Left forelimb (tissue), 1 donor: ENCODE results near the gene ATP6V1E1.
A peak's percentile ranks its signal among the peaks of the same experiment; 100 is the strongest.
"Not testable (repeated sequence)": the region's sequence is repeated elsewhere in the genome, so short reads cannot be mapped to it uniquely, and the experiment has no call there.

ENCODE experiments used
- DNase-seq: peaks from one replicate; pipeline ENCODE4 v3.0.0-alpha.2; 2018; ENCODE audit warnings: low spot score

Gene ATP6V1E1

GRCh38 chr22:17628406-17629172 lies at the start of gene ATP6V1E1:
Gene ATP6V1E1 (minus strand): TSS chr22:17628749. CDS start chr22:17628635, 114 bp downstream.
- peak; percentile 98 for DNase-seq

GRCh38 chr22:17675584-17675983 lies 47.0 kb upstream of the ATP6V1E1 start:
- no peak for DNase-seq

DNA sequence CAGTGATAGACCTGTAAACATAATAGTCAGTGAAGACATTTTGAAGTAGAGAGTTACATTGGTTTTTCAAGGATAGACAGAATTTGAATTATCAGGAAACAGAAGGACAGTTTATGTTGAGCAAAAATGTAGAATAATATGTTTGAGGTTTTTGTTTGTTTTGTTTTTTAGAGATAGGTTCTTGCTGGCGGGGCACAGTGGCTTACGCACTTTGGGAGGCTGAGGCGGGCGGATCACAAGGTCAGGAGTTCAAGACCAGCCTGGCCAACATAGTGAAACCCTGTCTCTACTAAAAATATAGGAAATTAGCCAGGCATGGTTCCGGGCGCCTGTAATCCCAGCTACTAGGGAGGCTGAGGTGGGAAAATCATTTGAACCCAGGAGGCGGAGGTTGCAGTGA lies 45.6 kb upstream of the ATP6V1E1 start:
- no peak for DNase-seq

DNA sequence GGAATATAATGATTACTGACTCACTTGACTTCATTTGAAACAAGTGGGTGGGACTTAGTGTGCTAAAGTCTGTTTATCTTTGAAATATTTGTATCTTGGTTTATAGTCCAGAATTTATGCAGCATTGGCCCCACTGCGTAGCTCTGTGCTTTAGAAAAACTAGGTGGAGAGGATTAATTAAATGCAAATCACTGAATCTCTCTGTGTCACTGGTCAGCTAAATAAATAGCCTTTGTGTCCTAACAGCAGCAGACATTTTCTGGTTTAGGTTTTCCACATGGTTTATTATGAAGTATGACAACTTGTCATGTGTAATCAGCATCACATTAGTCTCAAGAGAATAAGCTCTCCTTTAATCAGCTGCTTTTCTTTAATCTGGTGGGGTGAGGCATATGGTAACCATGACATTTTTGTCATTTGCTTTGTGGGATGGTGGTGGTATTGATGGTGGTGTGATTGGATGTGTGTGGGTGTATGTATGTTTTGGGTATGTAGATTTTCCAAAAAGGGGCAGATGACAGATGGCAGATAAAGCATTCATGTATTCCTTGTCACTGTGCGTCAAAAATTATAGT lies 44.0 kb upstream of the ATP6V1E1 start:
- DNase-seq = no peak

DNA sequence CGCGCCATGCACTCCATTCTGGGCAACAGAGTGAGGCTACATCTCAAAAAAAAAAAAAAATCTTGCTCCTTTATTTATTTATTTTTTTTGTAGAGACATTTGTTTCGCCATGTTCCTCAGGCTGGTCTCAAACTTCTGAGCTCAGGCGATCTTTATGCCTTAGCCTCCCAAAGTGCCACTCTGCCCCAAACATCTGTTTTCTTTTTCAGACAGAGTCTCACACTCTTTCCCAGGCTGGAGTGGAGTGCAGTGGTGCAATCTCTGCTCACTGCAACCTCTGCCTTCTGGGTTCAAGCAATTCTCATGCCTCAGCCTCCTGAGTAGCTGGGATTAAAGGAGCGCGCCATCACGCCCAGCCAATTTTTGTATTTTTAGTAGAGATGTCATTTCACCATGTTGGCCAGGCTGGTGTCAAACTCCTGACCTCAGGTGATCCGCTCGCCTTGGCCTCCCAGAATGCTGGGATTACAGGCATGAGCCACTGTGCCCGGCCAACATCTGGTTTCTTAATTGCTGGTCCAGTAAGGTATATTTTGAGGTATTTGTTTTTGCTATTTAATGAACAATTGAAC lies 43.1 kb upstream of the ATP6V1E1 start:
- DNase-seq = not testable (repeated sequence)

GRCh38 chr22:17665854-17666253 lies 37.3 kb upstream of the ATP6V1E1 start:
- DNase-seq = no peak

DNA sequence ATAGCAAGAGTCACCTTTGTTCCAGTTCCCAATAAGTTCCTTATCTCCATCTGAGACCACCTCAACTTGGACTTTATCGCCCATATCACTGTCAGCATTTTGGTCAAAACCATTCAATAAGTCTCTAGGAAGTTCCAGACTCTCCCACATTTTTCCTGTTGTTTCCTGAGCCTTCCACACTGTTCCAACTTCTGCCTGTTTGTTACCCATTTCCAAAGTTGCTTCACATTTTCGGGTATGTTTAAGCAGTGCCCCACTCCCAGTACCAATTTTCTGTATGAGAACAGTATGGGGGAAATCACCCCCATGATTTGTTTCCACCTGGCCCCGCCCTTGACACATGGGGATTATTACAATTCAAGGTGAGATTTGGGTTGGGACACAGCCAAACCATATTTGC lies 36.7 kb upstream of the ATP6V1E1 start:
- DNase-seq = no peak

GRCh38 chr22:17664414-17665055 lies 36.0 kb upstream of the ATP6V1E1 start:
- no peak for DNase-seq

- DNase-seq = no peak
Observed at GRCh38 chr22:17656870-17657395, 28.4 kb upstream of the ATP6V1E1 start.

DNA sequence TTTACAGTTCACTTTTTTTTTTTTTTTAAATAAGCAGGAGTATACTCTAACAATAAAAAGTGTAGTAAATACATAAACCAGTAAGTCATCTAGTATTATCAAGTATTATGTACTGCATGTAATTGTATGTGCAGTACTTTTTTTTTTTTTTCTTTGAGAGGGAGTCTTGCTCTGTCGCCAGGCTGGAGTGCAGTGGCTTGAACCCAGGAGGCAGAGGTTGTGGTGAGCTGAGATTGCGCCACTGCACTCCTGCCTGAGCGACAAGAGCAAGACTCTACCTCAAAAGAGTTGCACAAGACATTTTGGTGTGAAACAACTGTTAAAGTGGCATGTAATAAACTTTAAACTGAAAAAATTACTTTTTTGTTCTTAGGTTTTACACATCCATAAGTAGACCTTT lies 26.7 kb upstream of the ATP6V1E1 start:
- DNase-seq = no peak

- no peak for DNase-seq
Observed at GRCh38 chr22:17648569-17648968, 20.0 kb upstream of the ATP6V1E1 start.

DNA sequence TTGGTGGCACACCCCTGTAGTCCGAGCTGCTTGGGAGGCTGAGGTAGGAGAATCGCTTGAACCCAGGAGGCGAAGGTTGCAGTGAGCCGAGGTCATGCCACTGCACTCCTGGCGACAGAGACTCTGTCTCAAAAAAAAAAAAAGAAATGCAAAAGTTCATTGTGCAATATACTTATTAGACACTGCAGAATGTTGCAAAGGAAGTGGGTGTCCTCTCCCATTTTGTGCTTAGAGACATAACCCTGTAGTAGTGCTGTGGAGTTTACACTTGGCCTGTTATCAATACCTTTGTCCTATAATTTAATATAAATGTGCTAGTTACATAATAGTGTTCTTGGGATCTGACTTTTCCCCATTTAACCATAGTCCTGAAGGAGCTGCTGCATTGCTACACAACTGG lies 19.4 kb upstream of the ATP6V1E1 start:
- DNase-seq = no peak

GRCh38 chr22:17647452-17647851 lies 18.9 kb upstream of the ATP6V1E1 start:
- DNase-seq = no peak

- DNase-seq = not testable (repeated sequence)
Observed at GRCh38 chr22:17642357-17642756, 13.8 kb upstream of the ATP6V1E1 start.

DNA sequence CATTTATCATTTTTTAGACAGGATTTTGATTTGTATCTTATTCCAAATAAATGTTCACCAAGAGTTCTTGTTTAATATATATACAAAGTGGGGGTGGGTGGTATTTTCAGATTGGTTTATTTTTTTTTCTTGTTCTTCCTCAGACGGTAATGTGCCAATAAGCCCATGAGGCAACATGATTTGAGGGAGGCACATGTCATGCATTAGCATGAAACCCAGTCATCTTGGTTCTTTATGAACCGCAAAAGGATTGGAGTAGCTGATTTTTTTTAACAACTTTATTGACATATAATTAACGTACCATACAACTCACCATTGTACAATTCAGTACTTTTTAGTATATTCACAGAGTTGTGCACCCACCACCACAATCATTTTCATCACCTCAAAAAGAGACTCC lies 12.7 kb upstream of the ATP6V1E1 start:
- DNase-seq = no peak

DNA sequence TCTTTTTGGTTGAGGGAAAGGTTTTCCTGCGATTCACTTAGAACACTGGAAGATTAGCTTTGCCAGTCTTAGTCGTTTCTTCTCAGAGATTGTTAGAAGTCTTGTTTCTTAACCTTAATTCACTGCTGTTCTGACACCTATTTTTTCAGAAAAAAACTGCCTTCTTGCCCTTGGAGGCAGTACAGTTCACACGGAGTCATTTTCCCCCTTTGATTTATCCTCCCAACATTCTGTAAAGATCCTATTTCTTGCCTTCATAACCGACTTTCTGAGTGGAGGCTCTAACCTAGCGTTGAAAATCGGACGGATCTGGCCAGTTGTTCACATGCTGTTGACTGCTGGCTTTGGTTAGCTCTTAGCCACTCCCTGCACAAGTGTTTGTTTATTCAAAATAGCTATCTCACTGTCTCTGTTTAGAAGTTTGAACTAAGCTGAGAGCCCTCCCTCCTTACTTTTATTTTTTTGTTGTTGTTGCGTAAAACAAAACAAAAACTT lies 10.7 kb upstream of the ATP6V1E1 start:
- no peak for DNase-seq

DNA sequence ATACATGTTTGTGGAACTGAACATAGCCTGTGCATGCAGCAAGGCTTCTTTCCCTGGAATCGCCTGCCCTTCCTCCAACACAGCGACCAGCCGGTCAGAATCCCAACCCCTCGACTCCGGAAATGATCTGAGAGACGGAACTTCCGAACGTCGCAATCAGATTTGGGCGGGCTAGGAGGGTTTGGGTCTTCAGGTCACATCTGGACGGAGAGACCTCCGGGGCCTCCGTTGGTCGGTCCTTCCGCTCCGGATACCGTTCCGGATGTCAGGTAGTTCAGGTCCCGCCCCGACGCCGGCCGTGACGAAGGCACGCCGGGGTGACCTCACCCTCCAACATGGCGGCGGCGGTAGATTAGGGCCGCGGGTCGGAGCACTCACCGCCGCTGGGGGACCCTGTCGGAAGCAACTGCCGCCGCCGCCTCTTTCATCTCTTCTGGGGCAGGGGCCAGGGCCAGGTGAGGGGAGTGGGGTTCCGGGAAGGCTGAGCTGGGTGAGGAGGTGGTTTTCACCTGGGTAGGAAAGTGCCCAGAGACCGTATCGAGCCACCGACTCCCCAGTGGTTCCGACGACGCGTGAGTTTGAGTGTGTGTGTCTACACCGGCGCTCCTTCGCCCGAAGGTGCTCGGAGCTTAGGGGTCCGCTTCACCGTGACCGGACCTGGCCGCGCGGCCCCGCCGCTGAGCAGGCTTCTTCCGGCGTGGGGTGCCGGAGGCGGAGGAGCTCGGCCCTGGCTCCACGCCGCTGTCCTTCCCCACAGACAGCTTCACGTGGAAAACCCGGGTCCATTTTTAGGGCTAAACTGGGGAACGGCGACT lies 10.1 kb upstream of the ATP6V1E1 start, which contains the start of gene BCL2L13:
Gene BCL2L13 (plus strand): TSS at position 326 of the 815 bp plus-strand sequence. CDS start 16,955 bp downstream, outside the sequence.
- DNase-seq = peak; percentile 94

GRCh38 chr22:17638182-17638431 lies 9.6 kb upstream of the ATP6V1E1 start:
- DNase-seq = no peak

GRCh38 chr22:17637490-17638181 lies 9.1 kb upstream of the ATP6V1E1 start:
- no peak for DNase-seq

DNA sequence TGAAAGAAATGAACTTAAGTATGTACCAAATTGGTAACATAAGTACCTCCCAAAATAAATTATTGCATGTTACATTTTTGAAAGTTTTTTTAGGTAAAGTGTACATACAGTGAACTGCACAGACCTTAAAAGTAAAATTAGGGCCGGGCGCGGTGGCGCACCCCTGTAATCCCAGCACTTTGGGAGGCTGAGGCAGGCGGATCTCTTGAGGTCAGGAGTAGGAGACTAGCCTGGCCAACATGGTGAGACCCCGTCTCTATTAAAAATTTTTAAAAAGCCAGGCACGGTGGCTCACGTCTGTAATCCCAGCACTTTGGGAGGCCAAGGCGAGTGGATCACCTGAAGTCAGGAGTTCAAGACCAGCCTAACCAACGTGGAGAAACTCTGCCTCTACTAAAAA lies 8.3 kb upstream of the ATP6V1E1 start:
- DNase-seq = not testable (repeated sequence)

DNA sequence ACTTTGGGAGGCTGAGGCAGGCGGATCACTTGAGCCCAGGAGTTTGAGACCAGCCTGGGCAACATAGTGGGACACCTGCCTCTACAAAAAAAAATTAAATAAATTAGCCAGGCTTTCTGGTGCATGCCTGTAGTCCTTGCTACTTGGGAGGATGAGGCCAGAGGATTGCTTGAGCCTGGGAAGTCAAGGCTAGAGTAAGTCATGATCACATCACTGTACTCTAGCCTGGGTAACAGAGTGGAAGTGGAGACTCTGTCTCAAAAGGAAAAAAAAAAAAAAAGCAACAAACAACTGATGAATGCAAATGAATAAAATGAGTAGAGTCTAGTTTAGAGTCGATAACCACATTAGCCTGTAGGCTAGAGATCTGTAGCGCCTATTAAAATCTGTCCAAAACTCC lies 6.1 kb upstream of the ATP6V1E1 start:
- DNase-seq = no peak
